AG09309 (cell line): Measurements from ENCODE around the gene SMCO1.
A peak's percentile ranks its signal among the peaks of the same experiment; 100 is the strongest.

Source experiments
- DNase-seq: peaks from one replicate; pipeline ENCODE4 v3.0.0-alpha.2; 2010; ENCODE audit warnings: low read depth
- H3K4me3 ChIP-seq: 2 replicates; pipeline ENCODE4 v1.5.1; 2011; ENCODE audit warnings: mild to moderate bottlenecking, low read depth, low read length, moderate library complexity; ENCODE audit not compliant: control insufficient read depth
- TF ChIP-seq, protein P1 (sequence below): IDR thresholded peaks from 2 replicates; pipeline ENCODE4 v1.5.1; 2011; ENCODE audit warnings: mild to moderate bottlenecking, low read depth, low read length, inconsistent platforms; ENCODE audit not compliant: insufficient read depth, control insufficient read depth; ENCODE audit errors: missing control alignments

SMCO1 gene

DNA sequence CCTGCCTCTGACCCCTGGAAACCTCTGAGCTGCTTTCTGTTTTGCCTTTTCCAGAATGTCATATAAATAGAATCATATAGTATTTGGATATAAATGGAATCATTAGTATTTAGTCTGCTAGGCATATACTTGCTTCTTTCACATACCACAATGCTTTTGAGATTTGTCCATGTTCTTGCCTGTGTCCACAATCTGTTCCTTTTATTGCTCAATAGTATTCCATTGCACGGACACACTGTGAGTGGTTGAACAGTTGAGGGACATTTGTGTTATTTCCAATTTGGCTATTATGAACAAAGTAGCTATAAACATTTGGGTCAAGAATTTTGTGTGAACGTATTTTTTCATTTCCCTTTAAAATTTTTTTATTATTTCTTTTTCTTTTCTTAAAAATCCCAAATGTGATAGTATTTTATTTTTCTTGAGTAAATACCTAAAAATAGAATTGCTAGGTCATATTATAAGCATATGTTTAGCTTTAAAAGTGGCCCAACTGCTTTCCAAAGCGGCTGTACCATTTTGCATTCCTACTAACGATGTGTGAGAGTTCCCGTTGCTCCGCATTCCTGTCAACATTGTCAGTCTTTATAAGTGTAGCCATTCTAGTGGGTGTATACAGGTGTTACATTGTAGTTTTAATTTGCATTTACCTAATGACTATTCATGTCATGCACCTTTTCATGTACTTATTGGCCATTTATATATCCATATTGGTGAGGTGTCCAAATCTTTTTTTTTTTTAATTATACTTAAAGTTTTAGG, 26.7 kb upstream of the SMCO1 start:
- TF ChIP-seq, protein P1, sequence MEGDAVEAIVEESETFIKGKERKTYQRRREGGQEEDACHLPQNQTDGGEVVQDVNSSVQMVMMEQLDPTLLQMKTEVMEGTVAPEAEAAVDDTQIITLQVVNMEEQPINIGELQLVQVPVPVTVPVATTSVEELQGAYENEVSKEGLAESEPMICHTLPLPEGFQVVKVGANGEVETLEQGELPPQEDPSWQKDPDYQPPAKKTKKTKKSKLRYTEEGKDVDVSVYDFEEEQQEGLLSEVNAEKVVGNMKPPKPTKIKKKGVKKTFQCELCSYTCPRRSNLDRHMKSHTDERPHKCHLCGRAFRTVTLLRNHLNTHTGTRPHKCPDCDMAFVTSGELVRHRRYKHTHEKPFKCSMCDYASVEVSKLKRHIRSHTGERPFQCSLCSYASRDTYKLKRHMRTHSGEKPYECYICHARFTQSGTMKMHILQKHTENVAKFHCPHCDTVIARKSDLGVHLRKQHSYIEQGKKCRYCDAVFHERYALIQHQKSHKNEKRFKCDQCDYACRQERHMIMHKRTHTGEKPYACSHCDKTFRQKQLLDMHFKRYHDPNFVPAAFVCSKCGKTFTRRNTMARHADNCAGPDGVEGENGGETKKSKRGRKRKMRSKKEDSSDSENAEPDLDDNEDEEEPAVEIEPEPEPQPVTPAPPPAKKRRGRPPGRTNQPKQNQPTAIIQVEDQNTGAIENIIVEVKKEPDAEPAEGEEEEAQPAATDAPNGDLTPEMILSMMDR = no peak
- no peak for DNase-seq
- no peak overlapping the region for H3K4me3 ChIP-seq

DNA sequence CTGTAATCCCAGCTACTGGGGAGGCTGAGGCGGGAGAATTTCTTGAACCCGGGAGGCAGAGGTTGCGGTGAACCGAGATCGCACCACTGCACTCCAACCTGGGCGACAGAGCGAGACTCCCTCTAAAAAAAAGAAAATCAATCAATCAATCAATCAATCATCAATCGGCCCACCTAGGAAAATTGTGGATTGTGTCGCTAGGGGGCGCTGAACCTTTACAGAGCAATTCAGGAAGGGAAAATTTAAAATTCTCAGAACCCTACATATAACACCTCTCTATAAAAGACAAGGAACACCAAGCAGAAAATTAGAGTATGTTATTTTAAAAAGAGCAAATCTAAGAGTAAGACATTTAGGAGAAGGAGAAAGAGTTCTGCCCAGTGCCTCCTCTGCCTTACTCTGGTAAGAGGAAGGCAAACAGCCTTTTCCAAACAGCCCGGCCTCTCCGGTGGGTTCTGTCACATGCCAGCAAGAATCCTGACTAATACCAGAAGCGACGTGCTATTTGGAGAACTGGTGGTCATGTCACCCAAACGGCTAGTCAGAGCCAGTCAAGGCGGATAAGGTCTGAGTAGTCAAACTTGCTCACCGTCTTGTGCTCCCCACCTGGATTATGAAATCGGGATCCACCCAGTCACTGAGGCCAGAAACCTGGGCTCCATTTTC, 22.3 kb upstream of the SMCO1 start:
- DNase-seq = no peak
- no peak overlapping the region for H3K4me3 ChIP-seq
- TF ChIP-seq, protein P1 = peak; percentile 57

DNA sequence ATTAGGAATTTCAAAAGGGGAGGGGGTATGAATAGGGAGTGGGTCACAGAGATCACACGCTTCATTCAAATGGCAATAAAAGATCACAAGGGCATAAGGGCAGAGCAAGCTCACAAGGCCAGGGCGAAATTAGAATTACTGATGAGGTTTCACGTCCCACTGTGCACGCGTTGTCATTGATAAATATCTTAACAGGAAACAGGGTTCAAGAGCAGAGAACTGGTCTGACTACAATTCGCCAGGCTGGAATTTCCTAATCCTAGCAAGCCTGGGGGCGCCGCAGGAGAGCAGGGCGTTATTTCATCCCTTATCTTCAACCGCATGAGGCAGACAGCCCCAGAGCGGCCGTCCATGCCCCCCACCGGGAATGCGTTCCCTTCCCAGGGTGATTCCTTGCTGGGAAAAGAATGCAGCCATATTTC, 18.1 kb upstream of the SMCO1 start:
- DNase-seq = no peak
- no peak overlapping the region for H3K4me3 ChIP-seq

DNA sequence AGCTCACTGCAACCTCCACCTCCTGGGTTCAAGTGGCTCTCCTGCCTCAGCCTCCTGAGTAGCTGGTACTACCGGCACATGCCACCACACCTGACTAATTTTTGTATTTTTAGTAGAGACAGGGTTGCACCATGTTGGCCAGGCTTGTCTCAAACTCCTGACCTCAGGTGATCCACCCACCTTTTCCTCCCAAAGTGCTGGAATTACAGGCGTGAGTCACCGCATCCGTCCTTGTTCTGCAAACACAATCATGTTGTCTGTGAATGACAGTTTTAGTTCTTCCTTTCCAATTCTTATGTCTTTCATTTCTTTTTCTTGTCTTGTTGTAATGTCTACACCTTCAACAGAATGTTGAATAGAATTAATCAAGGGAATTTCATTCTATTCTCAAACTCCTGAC, 16.3 kb upstream of the SMCO1 start:
- H3K4me3 ChIP-seq = no peak overlapping the region
- DNase-seq = no peak
- TF ChIP-seq, protein P1 = no peak

More for the DNA sequence above, 18.1 kb upstream of the SMCO1 start:
- TF ChIP-seq, protein P1 = no peak

DNA sequence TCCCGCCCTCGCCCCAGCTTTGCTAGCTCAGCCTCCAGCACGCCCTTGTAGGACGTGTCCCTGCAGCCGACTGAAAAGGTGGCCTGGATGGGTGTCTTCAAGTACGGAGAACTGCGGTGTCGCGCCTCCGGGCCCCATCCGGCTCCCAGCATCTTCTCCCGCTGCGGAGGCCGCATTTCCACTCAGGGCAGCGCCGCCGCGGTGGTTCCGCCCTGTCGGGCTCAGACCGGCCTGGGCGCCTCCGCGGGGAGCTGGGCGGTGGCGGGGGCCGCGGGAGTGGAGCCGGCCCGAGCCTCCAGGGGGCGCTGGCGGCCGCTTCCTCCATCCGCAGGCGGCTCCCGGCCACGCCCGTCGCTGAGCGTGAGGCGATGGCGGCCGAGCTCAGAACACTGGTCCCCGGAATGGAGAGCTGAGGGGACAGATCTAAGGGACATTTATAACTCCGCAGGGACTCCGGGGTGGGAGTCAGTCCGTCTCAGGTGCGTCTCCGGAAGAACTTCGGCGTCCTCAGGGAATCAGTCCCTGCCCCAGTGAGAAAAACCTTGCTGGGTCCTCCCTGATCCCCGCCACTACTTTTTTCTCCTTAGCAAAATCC, 13.6 kb upstream of the SMCO1 start:
- TF ChIP-seq, protein P1 = peak; percentile 44
- no peak for DNase-seq
- H3K4me3 ChIP-seq = peak overlapping the region; percentile 11

DNA sequence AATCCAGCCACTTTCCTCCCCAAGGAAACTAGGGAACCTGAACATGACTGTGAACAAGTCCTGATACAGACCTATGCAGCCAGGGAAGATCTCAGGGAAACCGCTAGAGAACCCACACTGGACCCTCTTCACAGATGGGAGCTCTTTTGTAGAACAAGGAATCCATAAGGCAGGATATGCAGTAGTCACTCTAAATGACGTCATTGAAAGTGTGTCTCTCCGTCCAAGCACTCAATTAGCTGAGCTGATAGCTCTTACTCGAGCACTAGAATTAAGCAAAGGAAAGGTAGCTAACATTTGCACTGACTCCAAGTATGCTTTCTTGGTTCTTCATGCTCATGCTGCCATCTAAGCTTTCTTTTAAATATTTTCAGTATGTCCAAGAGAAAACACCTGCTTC, 10.0 kb upstream of the SMCO1 start:
- no peak for DNase-seq
- no peak overlapping the region for H3K4me3 ChIP-seq
- TF ChIP-seq, protein P1 = no peak
